Measurements from ENCODE around the gene HMGXB4. TPM values are rescaled to one million over a fixed set of nuclear protein-coding genes. Genes with fewer than 3 reads are reported as not detected.

The HMGXB4 gene
- total and polyA plus RNA-seq, 2 of the 4 experiments (the other 2 are of a cell fraction) = 11.8 to 18.5 TPM

DNA sequence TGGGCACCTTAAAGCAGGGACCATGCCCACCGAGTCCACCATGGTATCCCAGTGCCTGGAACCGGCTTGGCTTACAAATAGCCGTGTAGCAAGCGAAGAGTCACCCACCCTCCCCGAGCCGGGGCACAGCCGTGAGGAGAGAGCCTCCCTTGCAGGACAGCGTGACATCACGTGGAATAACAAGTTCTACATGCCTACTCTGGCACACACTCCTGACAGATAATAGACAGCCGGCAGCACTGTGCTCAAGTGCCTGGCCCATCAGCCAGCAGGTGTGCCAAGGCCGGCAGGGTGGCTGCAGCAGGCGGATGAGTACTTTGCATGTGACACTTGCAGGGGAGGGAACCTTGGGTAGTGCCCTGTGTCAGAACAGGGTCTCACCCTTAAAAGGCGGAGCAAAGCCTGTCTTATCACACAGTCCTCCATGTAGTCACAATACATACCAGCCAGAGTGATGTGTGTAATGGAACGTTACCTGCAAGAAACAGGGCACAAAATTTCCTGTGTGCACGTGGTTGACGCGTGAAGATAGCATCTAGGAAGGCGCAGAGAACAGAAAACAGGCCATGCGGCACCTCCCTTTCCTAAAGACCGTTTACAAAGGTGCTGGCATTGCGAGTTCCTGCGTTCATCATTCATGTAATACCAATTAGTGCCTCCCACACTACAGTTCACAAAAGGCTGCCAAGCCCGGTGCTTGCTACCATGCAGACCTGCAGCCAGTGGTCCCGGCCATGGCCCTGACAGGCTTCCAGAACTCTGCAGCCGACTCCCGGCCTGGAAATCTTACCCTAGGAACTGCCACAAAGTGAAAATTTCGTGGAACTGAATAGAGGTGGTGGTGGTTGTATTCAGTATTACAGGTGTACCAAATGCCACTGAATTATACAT is 58.8 kb downstream of the HMGXB4 start:
- intact Hi-C loops (cut with micrococcal nuclease) (no loop called here), in situ Hi-C loops (cut with MboI; ENCODE audit: low sequenced_read_pairs) (loop anchor here (25.0 kb wide), 1 partner anchor 1196 kb away; the partner anchor contains the start of gene FOXRED2), dilution Hi-C loops (cut with HindIII; ENCODE audit: low sequenced_read_pairs, unreplicated experiment) (no loop called here)
- 92% methylated on average over 5 of the region's 27 CpGs; no CpG with 5 or more reads in 1 of the 2 experiments for WGBS, 2 experiments (ENCODE audit: extremely low coverage in 2 of 2, insufficient read length in 1 of 2)
- no peak overlapping the region for H4K91ac ChIP-seq (ENCODE audit: insufficient read depth, low read depth, low read length)
- no peak overlapping the region for H3K9ac ChIP-seq (ENCODE audit: low read depth, low read length)
- no peak overlapping the region for H2AK9ac ChIP-seq (replicated peaks; ENCODE audit: low read depth, low read length, poor library complexity)
- H3K27me3 ChIP-seq (ENCODE audit: control insufficient read depth, insufficient read depth, low read length) = no peaks in the 10 kb centered on the region
- H3K23ac ChIP-seq (ENCODE audit: low read depth, low read length) = no peak overlapping the region; the same call in 1 of the 2 replicates
- no peak overlapping the region for H3K4me2 ChIP-seq (ENCODE audit: low read depth, low read length)
- H4K8ac ChIP-seq (ENCODE audit: low read depth in 2 of 2, low read length in 2 of 2) = no peak overlapping the region
- ChIA-PET POLR2A (ENCODE audit: unreplicated experiment) (no interaction called here), CTCF (no interaction called here)
- no peak overlapping the region for H3K4me3 ChIP-seq (ENCODE audit: insufficient read depth, low read depth, low read length)
- no peak for DNase-seq
- H3K56ac ChIP-seq (ENCODE audit: extremely low read depth, insufficient read depth, low read length) = no peak overlapping the region
- no peak overlapping the region for H3K27ac ChIP-seq (ENCODE audit: insufficient read depth, low read length)
- H3K4me1 ChIP-seq (ENCODE audit: control insufficient read depth, insufficient read depth, low read length) = peaks cover 18% of the 10 kb centered on the region
- no peak overlapping the region for H2AFZ ChIP-seq (replicated peaks; ENCODE audit: low read length, poor library complexity)
- no peak overlapping the region for H2BK5ac ChIP-seq (ENCODE audit: low read depth, low read length, poor library complexity, severe bottlenecking)
- no TSS peak for BruUV-seq (replicated peaks)
- no peaks in the 10 kb centered on the region for H3K9me3 ChIP-seq (ENCODE audit: control insufficient read depth, insufficient read depth, low read length)
- H3K18ac ChIP-seq (ENCODE audit: low read depth, low read length) = no peak overlapping the region
- peaks cover 30% of the 10 kb centered on the region for H3K36me3 ChIP-seq (ENCODE audit: control insufficient read depth, insufficient read depth, low read length)
- no peak overlapping the region for H3K14ac ChIP-seq (replicated peaks; ENCODE audit: low read depth, low read length)
- peaks cover 31% of the 10 kb centered on the region for H3K9me1 ChIP-seq (ENCODE audit: insufficient read depth, low read length)
- H3K4ac ChIP-seq (ENCODE audit: low read depth, low read length) = no peak overlapping the region
- no peak overlapping the region for H2BK120ac ChIP-seq (ENCODE audit: low read depth, low read length)
- H2BK20ac ChIP-seq (ENCODE audit: low read depth, low read length) = no peak overlapping the region
- peaks cover 75% of the 10 kb centered on the region for H4K20me1 ChIP-seq (ENCODE audit: insufficient read depth, low read length)
- no peak overlapping the region for H4K5ac ChIP-seq (ENCODE audit: low read depth, low read length)
- no peak overlapping the region for H2AK5ac ChIP-seq (ENCODE audit: low read depth, low read length)
- H3K79me1 ChIP-seq (ENCODE audit: low read depth in 1 of 2, low read length in 2 of 2) = peaks cover 19 to 84% of the 10 kb centered on the region in 2 experiments; a peak in 3 of 4 replicates
- no peak for ATAC-seq (ENCODE audit: low read depth)
- no peak overlapping the region for H2BK15ac ChIP-seq (ENCODE audit: low read depth, low read length)
- TF ChIP-seq FOS (IDR thresholded peaks at IDR 0.05; ENCODE audit: low read depth, low read length) (no peak), RAD21 (IDR thresholded peaks at IDR 0.05; ENCODE audit: low read length) (no peak), POLR2A (IDR thresholded peaks at IDR 0.05; ENCODE audit: low read depth, low read length) (no peak), MXI1 (IDR thresholded peaks at IDR 0.05; ENCODE audit: borderline replicate concordance, low read depth, low read length) (no peak), RFX5 (IDR thresholded peaks at IDR 0.05; ENCODE audit: low read depth, low read length) (no peak), MAFK (IDR thresholded peaks at IDR 0.05; ENCODE audit: low read depth, low read length) (no peak), SMC3 (IDR thresholded peaks at IDR 0.05; ENCODE audit: low read depth, low read length) (no peak), BHLHE40 (IDR thresholded peaks at IDR 0.05; ENCODE audit: low read depth, low read length) (no peak), MAZ (IDR thresholded peaks at IDR 0.05; ENCODE audit: borderline replicate concordance, low read depth, low read length) (no peak), NFE2L2 (IDR thresholded peaks at IDR 0.05; ENCODE audit: low read depth, low read length) (no peak), CHD1 (IDR thresholded peaks at IDR 0.05; ENCODE audit: low read depth, low read length) (no peak), RCOR1 (IDR thresholded peaks at IDR 0.05; ENCODE audit: insufficient replicate concordance, low read length) (no peak)
- TF ChIP-seq, protein P1, sequence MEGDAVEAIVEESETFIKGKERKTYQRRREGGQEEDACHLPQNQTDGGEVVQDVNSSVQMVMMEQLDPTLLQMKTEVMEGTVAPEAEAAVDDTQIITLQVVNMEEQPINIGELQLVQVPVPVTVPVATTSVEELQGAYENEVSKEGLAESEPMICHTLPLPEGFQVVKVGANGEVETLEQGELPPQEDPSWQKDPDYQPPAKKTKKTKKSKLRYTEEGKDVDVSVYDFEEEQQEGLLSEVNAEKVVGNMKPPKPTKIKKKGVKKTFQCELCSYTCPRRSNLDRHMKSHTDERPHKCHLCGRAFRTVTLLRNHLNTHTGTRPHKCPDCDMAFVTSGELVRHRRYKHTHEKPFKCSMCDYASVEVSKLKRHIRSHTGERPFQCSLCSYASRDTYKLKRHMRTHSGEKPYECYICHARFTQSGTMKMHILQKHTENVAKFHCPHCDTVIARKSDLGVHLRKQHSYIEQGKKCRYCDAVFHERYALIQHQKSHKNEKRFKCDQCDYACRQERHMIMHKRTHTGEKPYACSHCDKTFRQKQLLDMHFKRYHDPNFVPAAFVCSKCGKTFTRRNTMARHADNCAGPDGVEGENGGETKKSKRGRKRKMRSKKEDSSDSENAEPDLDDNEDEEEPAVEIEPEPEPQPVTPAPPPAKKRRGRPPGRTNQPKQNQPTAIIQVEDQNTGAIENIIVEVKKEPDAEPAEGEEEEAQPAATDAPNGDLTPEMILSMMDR (conservative IDR thresholded peaks at IDR 0.05; ENCODE audit: low read depth, low read length) = no peak
- TF ChIP-seq, protein P2, sequence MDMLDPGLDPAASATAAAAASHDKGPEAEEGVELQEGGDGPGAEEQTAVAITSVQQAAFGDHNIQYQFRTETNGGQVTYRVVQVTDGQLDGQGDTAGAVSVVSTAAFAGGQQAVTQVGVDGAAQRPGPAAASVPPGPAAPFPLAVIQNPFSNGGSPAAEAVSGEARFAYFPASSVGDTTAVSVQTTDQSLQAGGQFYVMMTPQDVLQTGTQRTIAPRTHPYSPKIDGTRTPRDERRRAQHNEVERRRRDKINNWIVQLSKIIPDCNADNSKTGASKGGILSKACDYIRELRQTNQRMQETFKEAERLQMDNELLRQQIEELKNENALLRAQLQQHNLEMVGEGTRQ (IDR thresholded peaks at IDR 0.05; ENCODE audit: low read depth, low read length) = no peak
- TF ChIP-seq, protein P3, sequence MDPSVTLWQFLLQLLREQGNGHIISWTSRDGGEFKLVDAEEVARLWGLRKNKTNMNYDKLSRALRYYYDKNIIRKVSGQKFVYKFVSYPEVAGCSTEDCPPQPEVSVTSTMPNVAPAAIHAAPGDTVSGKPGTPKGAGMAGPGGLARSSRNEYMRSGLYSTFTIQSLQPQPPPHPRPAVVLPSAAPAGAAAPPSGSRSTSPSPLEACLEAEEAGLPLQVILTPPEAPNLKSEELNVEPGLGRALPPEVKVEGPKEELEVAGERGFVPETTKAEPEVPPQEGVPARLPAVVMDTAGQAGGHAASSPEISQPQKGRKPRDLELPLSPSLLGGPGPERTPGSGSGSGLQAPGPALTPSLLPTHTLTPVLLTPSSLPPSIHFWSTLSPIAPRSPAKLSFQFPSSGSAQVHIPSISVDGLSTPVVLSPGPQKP (IDR thresholded peaks at IDR 0.05; ENCODE audit: borderline replicate concordance, low read depth, low read length) = no peak

All from IMR-90 (cell line).